Sigmoid colon (tissue), 4 donors: ENCODE results near the gene ATXN7.

Experiments
- CTCF ChIP-seq, 4 experiments: fragments of 450-650 bp in 3 of 4; fragments of 200-600 bp in 1 of 4; IDR thresholded peaks; one replicate each; pipeline ENCODE4 v1.5.1; 2016 to 2019; ENCODE audit warnings: antibody characterized with exemption in 4 of 4, mild to moderate bottlenecking in 3 of 4, moderate library complexity in 2 of 4
- POLR2A ChIP-seq, 2 donors: fragments of 450-650 bp; IDR thresholded peaks; one replicate each; pipeline ENCODE4 v1.6.1; 2016; ENCODE audit warnings: antibody characterized with exemption in 2 of 2, mild to moderate bottlenecking in 2 of 2, moderate library complexity in 2 of 2
- POLR2AphosphoS5 ChIP-seq, 4 donors: sonication (generic); formaldehyde crosslinking; IDR thresholded peaks; one replicate each; pipeline ENCODE4 v1.6.1; 2017; ENCODE audit warnings: antibody characterized with exemption in 4 of 4

DNA sequence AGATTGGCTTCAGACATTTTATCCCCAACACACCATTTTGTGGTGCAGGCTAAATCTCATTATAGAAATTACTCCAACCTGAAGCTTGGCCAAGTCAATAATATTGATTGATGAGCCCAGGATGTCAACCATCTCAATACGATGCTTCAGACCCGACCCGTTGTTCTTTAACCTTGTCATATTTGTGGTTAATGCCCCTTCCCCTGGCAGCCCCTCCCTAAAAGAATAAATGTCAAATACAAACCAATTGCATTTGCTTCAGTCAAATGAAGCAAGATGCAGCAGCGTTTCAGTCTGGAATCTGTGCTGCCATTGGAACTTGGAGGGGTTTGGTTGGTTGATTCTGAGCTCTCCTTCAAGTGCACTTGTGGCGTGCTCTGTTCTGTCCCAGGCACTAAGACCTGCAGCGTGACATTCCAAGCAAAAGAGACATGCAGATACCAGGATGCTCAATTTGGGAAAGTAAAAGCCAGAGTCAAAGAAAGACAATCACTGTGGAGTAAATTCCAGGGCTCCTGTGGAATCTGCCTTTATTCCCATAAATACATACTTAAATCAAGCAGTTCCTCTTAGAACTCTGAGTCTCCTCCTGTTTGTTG, 183.4 kb downstream of the ATXN7 start:
- TF ChIP-seq POLR2A (IDR thresholded peaks at IDR 0.05) (no peak), CTCF (IDR thresholded peaks at IDR 0.05) (no peak), POLR2AphosphoS5 (IDR thresholded peaks at IDR 0.05) (no peak)
